Psoas muscle (tissue), 8 donors: Measurements from ENCODE around the gene DMD. TPM values are rescaled to one million over a fixed set of nuclear protein-coding genes. Genes with fewer than 3 reads are reported as not detected.
"Not testable (repeated sequence)": the region's sequence is repeated elsewhere in the genome, so short reads cannot be mapped to it uniquely, and the experiment has no call there.

Source experiments
- ATAC-seq, 4 donors: fragments of 200-7000 bp; cut with Tn5 transposase; one replicate each; pipeline ENCODE4 v1.9.1; 2020; ENCODE audit warnings: moderate library complexity in 3 of 4, mild to moderate bottlenecking in 2 of 4
- DNase-seq, 2 donors: peaks; one replicate each; pipeline ENCODE4 v3.0.0-alpha.2; 2020
- H3K27ac ChIP-seq: fragments of 200-600 bp; one replicate; pipeline ENCODE4 v1.8.0; 2022
- H3K27me3 ChIP-seq, 3 donors: fragments of 200-600 bp in 1 of 3; one replicate each; pipeline versions ENCODE4 v1.6.1 to v1.8.0; 2013 to 2022; ENCODE audit warnings: low read length in 2 of 3, mild to moderate bottlenecking in 2 of 3, moderate library complexity in 1 of 3; ENCODE audit not compliant: insufficient read depth in 3 of 3
- H3K36me3 ChIP-seq, 2 donors: fragments of 200-600 bp in 1 of 2; one replicate each; pipeline versions ENCODE4 v1.6.1 to v1.8.0; 2013 to 2022; ENCODE audit warnings: low read depth in 1 of 2, mild to moderate bottlenecking in 1 of 2, moderate library complexity in 1 of 2; ENCODE audit not compliant: insufficient read depth in 1 of 2
- H3K4me1 ChIP-seq: fragments of 200-600 bp; one replicate; pipeline ENCODE4 v1.8.0; 2022
- H3K4me3 ChIP-seq: fragments of 200-600 bp; one replicate; pipeline ENCODE4 v1.8.0; 2022; ENCODE audit warnings: mild to moderate bottlenecking
- H3K9me3 ChIP-seq: fragments of 200-600 bp; one replicate; pipeline ENCODE4 v1.8.0; 2022
- WGBS, 3 donors: extraction: QIAGEN DNeasy Blood & Tissue Kit; methylation state at CpG; one replicate each; pipeline versions ENCODE4 v1.1.6 to v1.1.7; 2013; 5-methylcytosine and 5-hydroxymethylcytosine counted together
- intact Hi-C, 2 donors: fragments of 100-400 bp; cut with DNase I; formaldehyde crosslinking; loops; one replicate each; pipeline versions ENCODE4 v1.11.0 to v1.14.2; 2022
- polyA plus RNA-seq, 3 donors: library from polyadenylated mRNA; stranded (reverse); fragments of 200-250 nt; gene quantifications; one replicate each; pipeline ENCODE4 v1.2.3, GENCODE V29; 2013
- total RNA-seq, 4 donors: library from RNA; stranded (reverse); fragmentation: NEBNext Ultra II Directional in 2 of 4; extraction: Animal tissue kit (Norgen Biotek cat#: 25700) in 2 of 4; gene quantifications; one replicate each; pipeline versions ENCODE4 v1.2.1 to v1.2.4, GENCODE V29; 2021 to 2023
- TF ChIP-seq, protein P1 (sequence below): fragments of 200-600 bp; IDR thresholded peaks from one replicate; pipeline ENCODE4 v1.8.0; 2022; ENCODE audit warnings: antibody characterized with exemption
- donor health status: healthy with polysubstance abuse.
- donor health status: DM: no; HTN: no; CAD: no; lungs with moderate emphysema.
- donor health status: Bipolar disorder and iron deficiency.
- donor health status: healthy.
- donor health status: DM: yes; HTN: yes; CAD: no.
- donor health status: DM: no; HTN: no; CAD: no.
- donor health status: DM: no; HTN: no; CAD: no.
- donor health status: DM: yes; HTN: yes; CAD: no.

DMD gene
- total and polyA plus RNA-seq, 7 donors = 6.8 to 170 (median 86.5) TPM

DNA sequence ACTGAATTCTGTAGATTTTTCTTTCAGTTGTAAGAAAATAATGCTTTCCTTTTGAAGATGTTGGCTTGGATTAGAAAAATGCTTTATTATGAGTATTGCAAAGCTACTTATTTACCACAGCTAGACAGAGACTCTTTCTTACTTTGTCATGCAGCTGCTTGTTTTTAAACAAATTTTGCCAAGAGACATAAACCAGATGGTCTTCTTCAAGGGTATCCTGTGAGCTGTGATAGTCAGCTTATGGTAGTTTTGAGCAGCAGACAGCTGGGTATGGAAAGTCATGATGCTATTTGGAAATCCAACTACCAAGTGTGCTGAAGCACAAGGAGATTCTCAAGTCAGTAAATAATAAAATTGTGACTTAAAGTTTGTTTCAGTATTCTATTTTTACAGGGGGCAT lies 941.5 kb downstream of the DMD start:
- intact Hi-C loops = no loop called here
- no peak for ATAC-seq

DNA sequence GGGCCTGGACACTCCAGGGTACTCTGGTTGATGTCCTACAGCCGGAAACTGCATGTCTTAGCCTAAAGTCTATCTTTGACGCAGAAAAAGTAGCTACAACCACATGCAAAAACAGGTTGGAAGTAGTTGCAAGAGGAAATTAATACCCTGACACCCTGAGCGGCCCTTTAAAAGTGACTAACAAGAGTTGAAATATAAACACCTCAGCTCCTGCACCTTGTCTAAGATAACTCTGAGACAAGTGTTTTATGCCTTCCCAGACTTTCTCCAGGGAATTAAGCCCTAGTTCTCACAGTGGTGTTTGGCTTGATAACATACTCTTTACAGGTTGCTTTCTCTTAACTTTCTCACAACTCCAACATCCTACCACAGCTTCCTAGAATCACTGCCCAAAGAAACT lies 943.1 kb downstream of the DMD start:
- Histone ChIP-seq H3K36me3 (no peaks in the 10 kb centered on the region), H3K9me3 (peaks cover 5% of the 10 kb centered on the region), H3K27ac (no peak overlapping the region), H3K27me3 (no peaks in the 10 kb centered on the region), H3K4me3 (no peak overlapping the region), H3K4me1 (no peaks in the 10 kb centered on the region)
- DNase-seq (no peak), ATAC-seq (no peak)
- intact Hi-C loops = no loop called here
- WGBS, 3 donors = 70 to 90% (median 89%) methylated on average over 3 of the region's 3 CpGs
- TF ChIP-seq, protein P1, sequence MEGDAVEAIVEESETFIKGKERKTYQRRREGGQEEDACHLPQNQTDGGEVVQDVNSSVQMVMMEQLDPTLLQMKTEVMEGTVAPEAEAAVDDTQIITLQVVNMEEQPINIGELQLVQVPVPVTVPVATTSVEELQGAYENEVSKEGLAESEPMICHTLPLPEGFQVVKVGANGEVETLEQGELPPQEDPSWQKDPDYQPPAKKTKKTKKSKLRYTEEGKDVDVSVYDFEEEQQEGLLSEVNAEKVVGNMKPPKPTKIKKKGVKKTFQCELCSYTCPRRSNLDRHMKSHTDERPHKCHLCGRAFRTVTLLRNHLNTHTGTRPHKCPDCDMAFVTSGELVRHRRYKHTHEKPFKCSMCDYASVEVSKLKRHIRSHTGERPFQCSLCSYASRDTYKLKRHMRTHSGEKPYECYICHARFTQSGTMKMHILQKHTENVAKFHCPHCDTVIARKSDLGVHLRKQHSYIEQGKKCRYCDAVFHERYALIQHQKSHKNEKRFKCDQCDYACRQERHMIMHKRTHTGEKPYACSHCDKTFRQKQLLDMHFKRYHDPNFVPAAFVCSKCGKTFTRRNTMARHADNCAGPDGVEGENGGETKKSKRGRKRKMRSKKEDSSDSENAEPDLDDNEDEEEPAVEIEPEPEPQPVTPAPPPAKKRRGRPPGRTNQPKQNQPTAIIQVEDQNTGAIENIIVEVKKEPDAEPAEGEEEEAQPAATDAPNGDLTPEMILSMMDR = no peak

More for the DNA sequence above, 941.5 kb downstream of the DMD start:
- H3K27me3 ChIP-seq = no peaks in the 10 kb centered on the region
- no peak overlapping the region for H3K4me3 ChIP-seq
- TF ChIP-seq, protein P1 = no peak
- peaks cover 5% of the 10 kb centered on the region for H3K9me3 ChIP-seq
- H3K36me3 ChIP-seq = no peaks in the 10 kb centered on the region
- H3K27ac ChIP-seq = no peak overlapping the region
- no peak for DNase-seq
- H3K4me1 ChIP-seq = no peaks in the 10 kb centered on the region

DNA sequence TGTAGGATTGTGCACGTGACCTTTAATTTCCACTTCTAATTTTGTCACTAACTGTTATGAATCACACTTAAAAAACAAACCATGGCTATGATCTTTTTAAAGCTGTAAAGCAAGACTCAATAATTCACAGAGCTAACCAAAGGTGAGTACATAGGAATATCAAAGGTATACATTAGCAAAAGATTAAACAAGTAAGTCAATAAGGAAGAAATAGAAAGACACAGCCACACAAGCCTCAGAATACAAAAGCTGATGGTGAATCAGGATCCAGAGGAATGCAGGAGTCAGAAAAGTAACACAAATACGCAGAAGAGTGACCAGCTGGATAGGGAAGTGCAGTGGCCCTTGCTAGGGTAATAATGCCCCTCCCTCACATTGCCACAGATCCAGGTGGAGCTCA lies 943.6 kb downstream of the DMD start:
- DNase-seq (no peak), ATAC-seq (no peak)
- Histone ChIP-seq H3K27ac (no peak overlapping the region), H3K4me3 (no peak overlapping the region), H3K36me3 (no peaks in the 10 kb centered on the region), H3K9me3 (peaks cover 5% of the 10 kb centered on the region), H3K4me1 (no peaks in the 10 kb centered on the region), H3K27me3 (no peaks in the 10 kb centered on the region)
- 41 to 74% (median 65%) methylated on average over 2 of the region's 2 CpGs for WGBS, 3 donors
- intact Hi-C loops = no loop called here
- TF ChIP-seq, protein P1 = no peak

DNA sequence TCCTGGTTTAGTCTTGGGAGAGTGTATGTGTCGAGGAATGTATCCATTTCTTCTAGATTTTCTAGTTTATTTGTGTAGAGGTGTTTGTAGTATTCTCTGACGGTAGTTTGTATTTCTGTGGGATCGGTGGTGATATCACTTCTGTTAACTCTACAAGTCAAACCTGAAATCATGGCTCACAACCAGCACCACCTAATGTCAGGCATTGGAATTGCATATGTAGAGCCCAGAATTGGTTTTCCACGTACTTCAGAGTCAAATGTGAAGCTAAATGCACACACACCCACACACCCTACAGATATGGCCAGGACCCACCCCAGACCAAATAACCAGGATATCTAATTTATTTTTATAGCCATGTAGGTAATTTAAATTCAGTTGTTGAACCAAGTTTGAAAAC lies 964.7 kb downstream of the DMD start:
- H3K4me1 ChIP-seq, H3K4me3 ChIP-seq, H3K36me3 ChIP-seq, intact Hi-C loops, DNase-seq, H3K9me3 ChIP-seq, H3K27me3 ChIP-seq, ATAC-seq, H3K27ac ChIP-seq: not testable (repeated sequence)
- 63 to 77% (median 63%) methylated on average over 4 of the region's 4 CpGs for WGBS, 3 donors
- TF ChIP-seq, protein P1 = peak; percentile 6

DNA sequence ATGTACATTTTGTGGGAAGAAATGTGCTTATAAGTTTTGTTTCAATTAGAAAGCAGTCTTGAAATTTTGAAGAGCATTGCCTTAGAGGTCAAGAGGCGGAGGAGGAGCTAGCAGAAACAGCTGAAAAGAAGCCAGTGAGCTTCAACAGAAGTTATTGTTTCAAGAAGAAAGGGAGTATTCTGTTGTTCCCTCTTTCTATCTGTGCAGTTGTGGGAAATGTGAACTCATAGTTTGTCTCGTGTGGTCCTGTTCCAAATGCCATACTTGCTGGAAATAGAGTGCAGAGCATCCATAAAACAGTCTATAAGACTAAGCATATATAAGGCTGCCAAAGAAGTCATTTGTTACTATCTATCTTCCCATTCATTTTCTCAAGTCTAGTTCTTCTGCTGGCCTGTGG lies 1015.7 kb downstream of the DMD start:
- intact Hi-C loops = no loop called here
- no peaks in the 10 kb centered on the region for H3K36me3 ChIP-seq
- 35 to 57% (median 54%) methylated on average over 2 of the region's 2 CpGs for WGBS, 3 donors
- no peak for ATAC-seq
- no peak overlapping the region for H3K4me3 ChIP-seq
- H3K9me3 ChIP-seq = no peaks in the 10 kb centered on the region
- H3K4me1 ChIP-seq = no peaks in the 10 kb centered on the region
- no peak overlapping the region for H3K27ac ChIP-seq
- H3K27me3 ChIP-seq = no peaks in the 10 kb centered on the region
- DNase-seq = no peak
- TF ChIP-seq, protein P1 = no peak
